Measurements from ENCODE around the gene PDS5A.
"Not testable (repeated sequence)": the region's sequence is repeated elsewhere in the genome, so short reads cannot be mapped to it uniquely, and the experiment has no call there.

DNA sequence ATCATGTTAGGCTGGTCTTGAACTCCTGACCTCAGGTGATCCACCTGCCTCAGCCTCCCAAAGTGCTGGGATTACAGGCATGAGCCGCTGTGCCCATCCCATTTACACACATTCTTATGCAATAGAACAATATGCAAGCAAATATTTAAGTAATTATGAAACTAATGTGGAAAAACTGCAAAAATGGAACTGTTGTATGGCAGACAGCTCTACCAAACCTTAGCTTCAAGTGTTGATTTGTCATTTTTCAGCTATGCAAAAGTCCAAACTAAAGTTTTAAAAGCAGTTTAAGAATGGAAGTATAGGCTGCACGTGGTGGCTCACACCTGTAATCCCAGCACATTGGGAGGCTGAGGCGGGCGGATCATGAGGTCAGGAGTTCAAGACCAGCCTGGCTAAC, 11.7 kb upstream of the PDS5A start:
- TF ChIP-seq, protein P1, sequence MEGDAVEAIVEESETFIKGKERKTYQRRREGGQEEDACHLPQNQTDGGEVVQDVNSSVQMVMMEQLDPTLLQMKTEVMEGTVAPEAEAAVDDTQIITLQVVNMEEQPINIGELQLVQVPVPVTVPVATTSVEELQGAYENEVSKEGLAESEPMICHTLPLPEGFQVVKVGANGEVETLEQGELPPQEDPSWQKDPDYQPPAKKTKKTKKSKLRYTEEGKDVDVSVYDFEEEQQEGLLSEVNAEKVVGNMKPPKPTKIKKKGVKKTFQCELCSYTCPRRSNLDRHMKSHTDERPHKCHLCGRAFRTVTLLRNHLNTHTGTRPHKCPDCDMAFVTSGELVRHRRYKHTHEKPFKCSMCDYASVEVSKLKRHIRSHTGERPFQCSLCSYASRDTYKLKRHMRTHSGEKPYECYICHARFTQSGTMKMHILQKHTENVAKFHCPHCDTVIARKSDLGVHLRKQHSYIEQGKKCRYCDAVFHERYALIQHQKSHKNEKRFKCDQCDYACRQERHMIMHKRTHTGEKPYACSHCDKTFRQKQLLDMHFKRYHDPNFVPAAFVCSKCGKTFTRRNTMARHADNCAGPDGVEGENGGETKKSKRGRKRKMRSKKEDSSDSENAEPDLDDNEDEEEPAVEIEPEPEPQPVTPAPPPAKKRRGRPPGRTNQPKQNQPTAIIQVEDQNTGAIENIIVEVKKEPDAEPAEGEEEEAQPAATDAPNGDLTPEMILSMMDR (conservative IDR thresholded peaks at IDR 0.05 in 1 of 2, IDR thresholded peaks at IDR 0.05 in 1 of 2; ENCODE audit: low read depth in 1 of 2, low read length in 2 of 2): not testable (repeated sequence)
- TF ChIP-seq EZH2 (IDR thresholded peaks at IDR 0.05; ENCODE audit: low read length, missing control alignments): not testable (repeated sequence)

Data from fibroblast of lung (primary cell).